ENCODE measurements around the gene SEMA4D.
A peak's percentile ranks its signal among the peaks of the same experiment; 100 is the strongest.
"Not testable (repeated sequence)": the region's sequence is repeated elsewhere in the genome, so short reads cannot be mapped to it uniquely, and the experiment has no call there.

SEMA4D gene

DNA sequence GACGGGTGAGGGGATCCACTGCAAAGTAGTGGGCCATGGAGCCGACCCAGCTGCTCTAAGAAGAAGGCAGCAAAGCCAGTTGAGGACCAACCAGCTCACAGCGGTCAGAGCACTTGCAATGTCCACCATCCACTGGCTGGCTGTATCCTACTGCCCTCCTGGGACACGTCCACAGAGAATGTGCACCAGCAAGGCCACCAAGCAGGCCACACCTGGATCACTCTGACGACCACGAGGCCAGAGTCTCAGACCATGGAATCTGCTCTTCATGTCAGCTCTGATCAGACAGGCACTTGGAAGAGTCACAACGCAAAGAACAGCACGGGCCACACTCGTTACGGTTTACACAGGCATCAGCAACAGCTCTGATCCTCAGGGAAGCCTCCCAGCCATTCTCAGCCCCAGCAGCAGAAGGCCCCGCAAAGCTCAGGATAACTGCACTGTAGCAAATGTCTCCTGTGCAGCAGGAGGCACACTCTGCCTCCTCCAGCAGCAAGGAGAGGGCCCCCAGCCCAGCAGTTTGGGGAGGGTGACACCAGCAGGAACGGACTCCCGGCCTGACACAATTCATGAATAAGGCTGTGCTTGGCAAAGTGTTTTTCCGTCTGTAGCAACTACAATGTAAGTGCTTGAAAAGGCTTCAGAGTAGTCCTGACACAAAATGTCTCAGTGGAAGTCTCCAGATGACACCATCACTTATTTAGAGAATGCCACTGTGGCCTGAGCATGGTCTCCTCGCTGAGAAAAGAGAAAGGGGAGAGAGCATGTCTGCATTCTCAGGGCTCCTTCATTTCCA lies 15.7 kb downstream of the SEMA4D start:
- no peak for DNase-seq (ENCODE audit: low read depth in 2 of 3, low spot score in 1 of 3)

DNA sequence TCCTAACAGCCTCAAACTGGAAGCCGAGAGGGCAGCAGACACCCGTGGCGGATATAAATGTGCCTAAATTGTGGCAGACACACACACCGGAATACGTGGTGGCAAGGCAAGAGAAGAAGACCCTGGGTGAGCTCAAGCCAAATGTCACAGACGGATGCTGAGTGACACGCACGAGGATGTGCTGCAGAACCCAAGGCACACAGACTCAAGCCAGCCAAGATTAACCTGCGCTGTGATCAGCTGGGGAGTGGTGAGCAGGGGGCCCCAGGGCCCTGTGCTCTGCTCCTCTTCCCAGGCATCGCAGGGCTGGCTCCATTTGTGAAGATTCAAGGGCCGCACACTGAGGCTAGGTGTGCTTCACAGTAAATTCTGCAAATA lies 16.4 kb downstream of the SEMA4D start:
- no peak for DNase-seq (ENCODE audit: low read depth in 2 of 3, low spot score in 1 of 3)

DNA sequence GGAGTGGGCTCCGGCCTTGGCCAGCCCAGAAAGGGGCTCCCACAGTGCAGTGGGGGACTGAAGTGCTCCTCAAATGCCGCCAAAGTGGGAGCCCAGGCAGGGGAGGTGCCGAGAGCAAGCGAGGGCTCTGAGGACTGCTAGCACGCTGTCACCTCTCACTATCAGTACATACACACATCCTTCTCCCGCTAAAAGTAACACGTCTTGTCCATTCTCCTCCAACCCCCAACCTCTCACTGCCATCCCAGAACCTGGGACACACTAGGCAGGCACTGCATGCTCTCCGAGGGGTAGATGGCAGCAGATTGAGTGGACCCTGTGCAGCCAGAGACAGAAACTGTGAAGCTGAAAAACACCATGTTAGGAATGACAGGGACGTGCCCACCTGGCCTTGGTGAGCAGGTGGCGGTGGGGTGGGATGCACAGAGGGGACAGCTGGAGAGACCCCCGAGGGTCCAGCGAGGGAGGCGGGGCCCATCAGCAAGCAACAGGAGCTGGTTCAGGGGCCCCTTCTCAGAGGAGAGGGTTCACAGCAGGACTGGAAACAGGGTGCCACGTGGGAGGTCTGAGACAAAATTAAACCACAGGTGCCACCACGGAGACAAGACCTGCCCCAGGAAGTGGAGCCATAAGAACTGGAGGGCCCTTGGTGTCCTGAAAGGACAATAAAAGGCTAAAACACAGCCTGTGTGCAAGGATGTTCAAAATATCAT lies 16.9 kb downstream of the SEMA4D start:
- peak in 1 of 3 donors; percentile 44 for DNase-seq (ENCODE audit: low read depth in 2 of 3, low spot score in 1 of 3)

DNA sequence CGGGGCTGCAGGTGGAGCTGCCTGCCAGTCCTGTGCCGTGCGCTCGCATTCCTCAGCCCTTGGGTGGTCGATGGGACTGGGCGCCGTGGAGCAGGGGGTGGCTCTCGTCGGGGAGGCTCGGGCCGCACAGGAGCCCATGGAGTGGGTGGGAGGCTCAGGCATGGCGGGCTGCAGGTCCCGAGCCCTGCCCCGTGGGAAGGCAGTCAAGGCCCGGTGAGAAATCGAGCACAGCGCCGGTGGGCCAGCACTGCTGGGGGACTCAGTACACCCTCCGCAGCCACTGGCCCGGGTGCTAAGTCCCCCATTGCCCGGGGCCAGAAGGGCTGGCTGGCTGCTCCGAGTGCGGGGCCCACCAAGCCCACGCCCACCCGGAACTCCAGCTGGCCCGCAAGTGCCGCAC lies 17.5 kb downstream of the SEMA4D start:
- DNase-seq (ENCODE audit: low read depth in 2 of 3, low spot score in 1 of 3) = not testable (repeated sequence)

DNA sequence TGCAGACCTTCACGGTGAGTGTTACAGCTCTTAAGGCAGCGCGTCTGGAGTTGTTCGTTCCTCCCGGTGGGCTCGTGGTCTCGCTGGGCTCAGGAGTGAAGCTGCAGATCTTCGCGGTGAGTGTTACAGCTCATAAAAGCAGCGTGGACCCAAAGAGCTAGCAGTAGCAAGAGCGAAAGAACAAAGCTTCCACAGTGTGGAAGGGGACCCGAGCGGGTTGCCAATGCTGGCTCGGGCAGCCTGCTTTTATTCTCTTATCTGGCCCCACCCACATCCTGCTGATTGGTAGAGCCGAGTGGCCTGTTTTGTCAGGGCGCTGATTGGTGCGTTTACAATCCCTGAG lies 18.3 kb downstream of the SEMA4D start:
- DNase-seq (ENCODE audit: low read depth in 2 of 3, low spot score in 1 of 3) = not testable (repeated sequence)

DNA sequence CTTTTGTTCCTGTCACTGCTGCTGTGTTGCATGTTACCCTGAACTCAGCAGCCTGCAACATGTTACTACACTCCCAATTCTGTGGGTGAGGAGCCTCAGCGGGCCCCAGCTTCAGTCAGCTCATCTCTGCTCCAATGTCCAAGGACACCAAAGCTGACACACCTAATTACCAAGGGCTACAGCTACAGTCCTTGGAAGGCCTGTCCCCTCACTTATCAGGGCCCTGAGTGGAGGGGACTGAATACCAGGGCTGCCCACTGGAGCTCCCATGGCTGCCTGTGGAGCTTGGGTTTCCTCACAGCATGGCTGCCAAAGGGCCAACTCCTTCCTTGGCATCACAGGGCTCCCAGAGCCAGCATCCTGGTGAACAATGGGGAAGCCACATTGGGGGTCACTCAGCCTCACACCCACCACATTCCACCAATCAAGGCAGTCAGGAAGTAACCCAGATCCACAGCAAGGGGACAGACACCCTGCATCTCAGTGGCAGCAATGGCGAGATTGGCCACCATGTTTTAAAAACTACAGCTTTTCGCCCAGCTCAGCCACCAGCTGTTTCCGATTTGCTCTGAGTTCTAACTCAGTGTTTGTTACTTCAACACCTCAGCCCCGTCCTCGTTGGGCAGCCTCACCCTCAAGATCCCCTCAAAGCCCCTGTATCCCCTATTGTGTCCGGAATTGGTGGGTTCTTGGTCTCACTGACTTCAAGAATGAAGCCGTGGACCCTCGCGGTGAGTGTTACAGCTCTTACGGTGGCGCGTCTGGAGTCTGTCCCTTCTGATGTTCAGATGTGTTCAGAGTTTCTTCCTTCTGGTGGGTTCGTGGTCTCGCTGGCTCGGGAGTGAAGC lies 18.9 kb downstream of the SEMA4D start:
- DNase-seq (ENCODE audit: low read depth in 2 of 3, low spot score in 1 of 3) = peak in 1 of 3 donors; percentile 56

DNA sequence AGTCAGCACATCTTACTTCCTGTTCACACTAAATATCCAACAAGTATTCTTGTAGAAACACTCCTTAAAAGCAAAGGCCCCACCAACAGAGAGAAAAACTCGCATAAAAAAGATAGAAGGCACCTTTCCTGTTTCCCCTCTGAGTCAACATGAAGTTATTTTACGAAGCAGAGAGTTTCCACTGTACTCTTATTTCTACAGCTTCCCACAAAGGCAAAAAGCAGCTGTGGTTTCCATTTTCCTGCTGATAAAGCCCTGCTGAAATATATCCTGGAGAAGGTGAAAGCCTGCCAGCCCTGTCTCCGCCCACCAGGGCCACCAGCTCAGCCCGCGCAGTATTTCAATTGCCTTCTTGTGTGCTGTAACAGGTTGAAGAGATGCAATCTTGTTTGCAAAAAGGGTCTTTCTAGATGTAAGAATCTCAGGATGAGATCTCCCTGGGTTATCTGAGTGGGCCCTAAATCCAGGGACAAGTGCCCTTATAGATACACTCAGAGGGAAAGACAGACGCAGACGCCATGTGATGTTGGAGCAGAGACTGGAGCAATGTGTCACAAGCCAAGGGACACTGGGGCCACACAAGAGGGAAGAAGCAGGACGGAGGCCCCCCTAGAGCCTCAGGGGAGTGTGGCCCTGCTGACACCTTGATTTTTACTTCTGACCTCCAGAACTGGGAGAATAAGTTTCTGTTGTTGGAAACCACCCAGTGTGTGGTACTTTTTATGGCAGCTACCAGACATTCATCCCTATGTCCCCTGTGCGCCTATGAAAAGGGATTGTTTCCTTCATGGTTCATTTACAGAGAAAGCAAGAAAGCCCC lies 19.9 kb downstream of the SEMA4D start:
- DNase-seq (ENCODE audit: low read depth in 2 of 3, low spot score in 1 of 3) = peak in 1 of 3 donors; percentile 52

DNA sequence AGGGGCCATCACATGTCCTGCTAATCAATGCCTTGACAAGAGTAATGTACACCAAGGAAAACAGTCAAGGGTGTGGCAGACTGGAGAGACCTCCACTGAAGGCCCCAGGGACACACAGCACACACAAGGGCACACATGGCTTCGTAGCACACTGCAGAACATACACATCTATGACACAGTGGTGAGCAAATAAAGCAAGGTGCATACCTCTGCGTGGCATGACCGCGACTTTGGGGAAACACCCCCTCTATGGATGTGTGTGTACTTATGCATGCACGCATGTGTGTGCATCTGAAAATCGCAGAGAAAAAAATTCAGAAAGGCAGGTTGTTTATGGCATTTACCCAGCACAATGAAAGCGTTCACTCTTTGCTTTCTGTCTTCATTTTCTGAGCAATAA lies 20.5 kb downstream of the SEMA4D start:
- peak in 1 of 3 donors; percentile 42 for DNase-seq (ENCODE audit: low read depth in 2 of 3, low spot score in 1 of 3)

DNA sequence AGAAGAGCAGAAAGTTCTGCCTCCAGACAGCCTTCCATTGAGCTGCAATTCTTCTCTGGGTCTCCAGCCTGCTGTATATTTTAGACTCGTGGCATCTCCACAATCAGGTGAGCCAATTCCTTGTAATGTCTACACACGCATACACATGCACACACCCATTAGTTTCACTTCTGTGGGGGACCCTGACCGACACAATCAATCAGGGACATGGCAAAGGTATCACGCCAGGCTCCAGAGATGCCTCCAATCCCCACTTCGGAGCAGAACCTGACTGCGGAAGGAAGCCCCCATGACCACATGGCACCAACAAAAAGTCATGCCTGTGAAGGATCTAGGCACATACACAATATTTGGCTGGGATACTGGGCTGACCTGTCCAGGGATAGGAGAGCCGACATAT lies 21.4 kb downstream of the SEMA4D start:
- no peak for DNase-seq (ENCODE audit: low read depth in 2 of 3, low spot score in 1 of 3)

DNA sequence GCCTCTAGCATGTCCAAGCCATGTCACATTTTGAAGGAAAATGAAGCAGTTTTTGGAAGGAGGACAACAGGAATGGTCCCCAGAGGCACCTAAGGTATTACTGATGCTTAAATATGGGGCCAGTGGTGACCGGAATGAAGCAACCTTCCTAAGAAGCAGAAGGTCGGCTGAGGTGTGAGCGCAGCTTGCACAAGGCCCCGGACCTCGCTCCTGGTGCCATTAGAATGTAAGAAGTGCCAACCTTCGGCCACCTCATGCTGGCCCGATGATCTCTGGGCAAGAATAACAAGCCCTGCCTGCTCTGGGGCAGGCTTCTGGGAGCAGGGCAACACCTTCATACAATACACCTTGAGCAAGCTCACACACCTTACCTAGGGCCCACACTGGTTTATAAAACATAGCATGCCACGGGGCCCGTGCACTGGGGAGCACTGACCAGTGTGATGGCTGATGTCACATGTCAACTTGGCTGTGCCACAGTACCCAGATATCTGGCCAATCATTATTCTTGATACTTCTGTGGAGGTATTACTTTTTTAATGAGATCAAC lies 21.9 kb downstream of the SEMA4D start:
- no peak for DNase-seq (ENCODE audit: low read depth in 2 of 3, low spot score in 1 of 3)

DNA sequence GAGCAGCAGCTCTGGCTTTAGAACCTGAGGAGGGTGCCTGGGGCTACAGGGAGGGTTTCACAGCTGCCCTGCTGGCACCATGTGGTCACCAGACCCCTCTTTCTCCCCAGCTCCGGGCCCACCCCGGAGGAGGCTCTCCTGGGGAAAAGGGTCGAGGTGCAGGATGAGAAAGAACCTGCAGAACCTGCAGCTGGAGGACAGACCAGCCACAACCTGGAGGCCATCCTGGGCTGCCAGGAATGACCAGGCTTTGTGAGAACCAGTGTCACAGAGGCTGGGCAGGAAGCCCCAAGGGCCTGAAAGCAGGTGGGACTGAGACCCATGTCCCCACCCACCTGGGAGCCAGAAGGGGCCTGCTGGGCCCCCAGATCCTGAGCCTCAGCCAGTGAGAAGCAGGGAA lies 23.0 kb downstream of the SEMA4D start:
- DNase-seq (ENCODE audit: low read depth in 2 of 3, low spot score in 1 of 3) = no peak

DNA sequence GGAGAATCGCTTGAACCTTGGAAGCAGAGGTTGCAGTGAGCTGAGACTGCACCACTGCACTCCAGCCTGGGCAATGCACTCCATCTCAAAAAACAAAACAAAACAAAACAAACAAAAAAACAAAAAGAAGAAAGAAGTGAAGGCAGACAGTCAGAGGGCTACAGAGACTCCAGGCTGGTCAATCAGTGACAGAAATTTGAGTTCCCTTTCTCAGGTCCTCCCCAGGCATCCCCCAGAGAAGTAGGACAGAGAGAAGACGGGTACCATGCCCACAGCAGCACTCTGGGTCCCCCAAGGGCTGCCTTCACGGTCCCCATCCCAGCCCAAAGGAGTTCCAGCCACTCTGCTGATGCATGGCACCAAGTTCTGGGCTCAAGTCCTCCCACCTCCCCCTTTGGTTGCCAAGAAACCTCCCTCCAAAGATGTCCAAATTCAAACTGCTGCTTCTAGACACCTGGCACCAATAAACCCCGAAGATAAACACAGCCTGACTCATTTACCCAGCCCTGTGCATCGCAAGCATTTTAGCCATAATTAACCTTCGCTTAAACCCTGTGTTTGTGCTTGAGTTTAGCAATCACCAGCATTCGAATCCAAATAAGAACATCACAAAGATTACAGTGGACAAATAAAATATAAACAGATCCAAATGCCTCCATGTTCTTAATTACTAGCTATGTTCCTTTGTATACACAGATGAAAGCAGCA lies 24.0 kb downstream of the SEMA4D start:
- DNase-seq (ENCODE audit: low read depth in 2 of 3, low spot score in 1 of 3) = no peak

DNA sequence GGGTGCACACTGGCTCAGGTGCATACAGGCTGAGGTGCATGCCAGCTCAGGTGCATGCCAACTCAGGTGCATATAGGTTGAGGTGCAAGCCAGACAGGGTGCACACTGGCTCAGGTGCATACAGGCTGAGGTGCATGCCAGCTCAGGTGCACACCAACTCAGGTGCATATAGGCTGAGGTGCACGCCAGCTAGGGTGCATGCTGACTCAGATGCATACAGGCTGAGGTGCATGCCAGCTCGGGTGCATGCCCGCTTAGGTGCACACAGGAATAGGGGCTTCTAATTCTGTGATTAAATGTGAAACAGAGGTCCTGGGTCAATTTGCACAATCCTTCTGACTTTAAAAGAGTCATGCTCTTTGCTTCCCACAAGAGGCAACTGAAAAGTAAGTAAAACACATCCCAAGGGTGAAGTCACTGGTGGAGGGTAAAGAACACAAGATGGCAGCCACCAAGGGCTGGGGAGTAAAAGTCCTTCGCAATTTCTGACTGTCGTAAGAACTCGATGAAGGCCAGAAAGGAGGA lies 26.1 kb downstream of the SEMA4D start:
- not testable (repeated sequence) for DNase-seq (ENCODE audit: low read depth in 2 of 3, low spot score in 1 of 3)

DNA sequence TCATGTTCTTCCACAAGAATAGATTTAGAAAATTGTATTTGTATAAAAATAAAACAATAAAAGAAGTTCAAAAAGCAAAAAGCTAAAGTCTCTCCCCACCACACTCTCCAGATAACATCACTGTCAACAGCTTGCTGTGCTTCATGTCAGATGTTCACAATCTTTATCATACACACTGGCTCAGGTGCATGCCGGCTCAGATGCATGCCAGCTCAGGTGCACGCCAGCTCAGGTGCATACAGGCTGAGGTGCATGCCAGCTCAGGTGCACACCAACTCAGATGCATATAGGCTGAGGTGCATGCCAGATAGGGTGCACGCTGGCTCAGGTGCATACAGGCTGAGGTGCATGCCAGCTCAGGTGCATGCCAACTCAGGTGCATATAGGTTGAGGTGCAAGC lies 26.5 kb downstream of the SEMA4D start:
- no peak for DNase-seq (ENCODE audit: low read depth in 2 of 3, low spot score in 1 of 3)

DNA sequence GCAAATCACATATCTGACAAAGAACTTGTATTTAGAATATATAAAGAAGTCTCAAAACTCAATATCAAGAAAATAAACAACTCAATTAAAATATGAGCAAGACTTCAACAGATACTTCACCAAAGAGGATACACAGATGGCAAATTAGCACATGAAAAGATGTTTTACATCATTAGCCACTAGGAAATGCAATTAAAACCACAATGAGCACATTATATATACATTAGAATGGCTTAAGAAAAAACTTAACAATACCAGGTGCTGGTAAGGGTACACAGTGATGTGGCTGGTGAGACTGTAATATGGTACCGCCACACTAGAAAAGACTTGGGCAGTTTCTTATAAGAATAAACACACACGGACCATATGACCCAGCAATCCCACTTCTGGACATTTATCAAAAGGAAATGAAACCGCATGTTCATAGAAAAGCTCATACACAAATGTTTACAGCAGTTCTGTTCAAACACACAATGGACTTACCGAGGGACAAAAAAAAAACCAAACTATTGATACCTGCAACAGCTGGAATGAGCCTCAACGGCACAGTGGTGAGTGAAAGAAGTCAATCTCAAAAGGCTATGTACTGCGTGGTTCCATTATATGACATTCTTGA lies 27.6 kb downstream of the SEMA4D start:
- DNase-seq (ENCODE audit: low read depth in 2 of 3, low spot score in 1 of 3) = no peak

DNA sequence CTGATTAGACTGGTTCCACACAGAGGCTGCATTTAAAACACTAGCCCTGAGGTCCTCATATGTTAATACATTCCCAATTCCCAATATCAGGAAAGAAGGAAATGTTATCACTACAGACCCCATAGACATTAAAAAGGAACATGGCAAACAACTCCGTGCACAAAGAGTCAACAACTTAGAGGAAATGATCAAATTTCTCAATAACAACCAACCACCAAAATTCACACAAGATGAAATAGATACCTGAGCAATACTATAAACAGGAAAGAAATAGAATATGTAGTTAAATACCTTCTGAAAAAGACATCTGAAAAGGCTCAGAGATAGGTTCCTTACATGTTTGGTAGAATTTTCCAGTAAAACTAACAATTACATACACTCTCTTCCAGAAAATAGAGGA lies 28.9 kb downstream of the SEMA4D start:
- DNase-seq (ENCODE audit: low read depth in 2 of 3, low spot score in 1 of 3) = no peak

DNA sequence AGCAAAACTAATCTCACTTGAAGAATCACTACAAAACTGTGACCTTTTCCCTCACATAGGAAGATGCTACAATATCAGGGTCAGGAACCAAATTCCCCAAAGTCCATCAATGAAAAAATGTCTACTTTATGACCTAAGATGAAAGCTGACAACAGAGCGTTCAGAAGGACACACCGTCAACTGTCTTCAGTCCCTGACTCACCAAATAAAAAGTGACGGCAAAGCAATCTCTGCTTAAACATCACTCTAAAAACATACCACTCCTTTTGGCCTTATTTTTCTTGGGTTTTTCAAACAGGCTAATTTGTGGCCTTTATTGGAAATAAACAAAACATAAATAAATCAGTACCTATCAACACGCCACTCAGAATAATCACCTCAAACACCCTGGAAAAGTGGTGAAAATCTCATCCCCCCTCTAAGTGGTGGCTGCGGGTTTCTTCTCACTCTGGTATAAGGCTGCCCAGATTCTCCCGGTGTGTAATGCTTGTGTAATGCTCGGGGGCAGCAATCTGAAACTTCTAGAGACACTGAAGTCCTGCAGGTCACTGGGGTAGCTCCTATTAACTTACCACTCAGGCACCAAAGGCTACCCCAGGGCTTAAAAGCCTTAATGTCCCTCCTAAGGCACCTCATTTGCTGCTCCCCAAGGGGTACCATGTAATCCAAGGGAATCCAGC lies 29.5 kb downstream of the SEMA4D start:
- DNase-seq (ENCODE audit: low read depth in 2 of 3, low spot score in 1 of 3) = no peak

DNA sequence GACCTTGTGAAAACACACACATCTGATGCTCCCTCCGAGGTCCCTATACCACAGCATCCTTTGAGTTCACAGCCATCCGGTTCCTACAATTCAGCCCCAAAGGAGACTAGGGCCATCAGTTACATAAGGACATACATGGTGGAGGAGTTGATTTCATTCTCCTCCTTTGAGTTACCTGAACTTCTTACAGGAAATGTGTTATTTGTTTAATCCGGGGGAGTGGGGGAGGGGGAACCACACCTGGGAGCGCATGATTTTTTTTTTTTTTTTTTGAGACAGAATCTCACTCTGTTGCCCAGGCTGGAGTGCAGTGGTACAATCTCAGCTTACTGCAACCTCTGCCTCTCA lies 30.7 kb downstream of the SEMA4D start:
- DNase-seq (ENCODE audit: low read depth in 2 of 3, low spot score in 1 of 3) = no peak

Measured in stimulated activated CD4-positive, alpha-beta T cell treated with anti-CD3 and anti-CD28 coated beads, Interleukin-12 subunit alpha, Interleukin-12 subunit beta, amount 100 ng/mL, for 48 hours (primary cell).